ENCODE measurements around the gene SH3BP4. TPM values are rescaled to one million over a fixed set of nuclear protein-coding genes. Genes with fewer than 3 reads are reported as not detected.

SH3BP4 gene, protein sequence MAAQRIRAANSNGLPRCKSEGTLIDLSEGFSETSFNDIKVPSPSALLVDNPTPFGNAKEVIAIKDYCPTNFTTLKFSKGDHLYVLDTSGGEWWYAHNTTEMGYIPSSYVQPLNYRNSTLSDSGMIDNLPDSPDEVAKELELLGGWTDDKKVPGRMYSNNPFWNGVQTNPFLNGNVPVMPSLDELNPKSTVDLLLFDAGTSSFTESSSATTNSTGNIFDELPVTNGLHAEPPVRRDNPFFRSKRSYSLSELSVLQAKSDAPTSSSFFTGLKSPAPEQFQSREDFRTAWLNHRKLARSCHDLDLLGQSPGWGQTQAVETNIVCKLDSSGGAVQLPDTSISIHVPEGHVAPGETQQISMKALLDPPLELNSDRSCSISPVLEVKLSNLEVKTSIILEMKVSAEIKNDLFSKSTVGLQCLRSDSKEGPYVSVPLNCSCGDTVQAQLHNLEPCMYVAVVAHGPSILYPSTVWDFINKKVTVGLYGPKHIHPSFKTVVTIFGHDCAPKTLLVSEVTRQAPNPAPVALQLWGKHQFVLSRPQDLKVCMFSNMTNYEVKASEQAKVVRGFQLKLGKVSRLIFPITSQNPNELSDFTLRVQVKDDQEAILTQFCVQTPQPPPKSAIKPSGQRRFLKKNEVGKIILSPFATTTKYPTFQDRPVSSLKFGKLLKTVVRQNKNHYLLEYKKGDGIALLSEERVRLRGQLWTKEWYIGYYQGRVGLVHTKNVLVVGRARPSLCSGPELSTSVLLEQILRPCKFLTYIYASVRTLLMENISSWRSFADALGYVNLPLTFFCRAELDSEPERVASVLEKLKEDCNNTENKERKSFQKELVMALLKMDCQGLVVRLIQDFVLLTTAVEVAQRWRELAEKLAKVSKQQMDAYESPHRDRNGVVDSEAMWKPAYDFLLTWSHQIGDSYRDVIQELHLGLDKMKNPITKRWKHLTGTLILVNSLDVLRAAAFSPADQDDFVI
- polyA plus RNA-seq (ENCODE audit: insufficient read length in 4 of 4), result 10 to 100 TPM; 27.7 to 43.6 (median 39.7) TPM

DNA sequence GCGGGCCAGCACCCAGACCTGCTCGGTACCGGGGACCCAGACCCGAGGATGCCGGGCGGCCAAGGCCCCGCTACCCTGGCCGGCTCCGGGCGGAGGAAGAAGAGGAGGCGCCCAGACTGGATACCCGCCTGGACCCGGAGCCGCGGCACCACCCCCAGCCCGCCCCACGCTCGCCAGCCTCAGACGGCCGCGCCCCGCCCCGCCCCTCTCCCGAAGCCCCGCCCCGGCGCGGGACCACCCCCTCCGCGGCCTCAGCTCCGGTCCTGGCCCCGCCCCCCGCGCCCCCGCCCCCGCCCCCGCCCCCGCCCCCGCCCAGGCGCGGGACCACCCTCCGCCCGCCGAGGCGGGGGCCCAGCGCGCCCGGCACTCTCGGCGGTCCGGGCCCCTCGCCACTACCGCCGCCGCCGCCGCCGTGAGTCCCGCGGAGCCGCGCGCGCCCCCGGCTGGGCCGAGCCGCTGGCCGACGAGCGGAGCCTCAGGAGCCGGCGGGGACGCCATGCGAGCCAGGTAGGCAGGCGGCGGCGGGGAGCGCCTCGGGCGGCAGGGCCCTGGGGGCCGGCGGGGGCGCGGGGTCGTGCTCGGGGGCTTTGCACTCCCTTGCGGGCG lies at the start of gene SH3BP4:
TSS of gene SH3BP4 (plus strand) at position 354 of the 606 bp plus-strand sequence. CDS start 82,986 bp downstream, outside the sequence.
- DNase-seq (ENCODE audit: low read depth in 4 of 4, low spot score in 3 of 4), result peak in 1 of 4 donors; percentile 64

DNA sequence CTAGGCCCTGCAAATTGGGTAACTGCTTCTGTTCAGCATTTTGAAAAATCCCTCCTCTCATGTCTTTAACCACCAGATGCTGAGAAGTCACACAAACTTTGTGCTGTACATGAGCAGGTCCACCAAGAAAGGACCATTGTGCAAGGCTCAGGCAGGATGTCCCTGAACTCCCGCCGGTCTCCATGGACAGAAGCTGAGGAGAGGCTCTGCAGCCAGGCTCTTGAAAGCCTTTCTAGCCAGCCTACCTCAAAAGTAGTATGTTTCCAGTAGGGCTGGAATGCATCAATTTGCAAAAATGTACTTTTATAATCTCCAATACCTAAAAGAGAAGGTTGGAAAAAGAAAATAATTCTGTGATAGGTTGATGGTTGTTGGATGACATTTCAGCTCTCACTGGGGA lies 47.0 kb upstream of the SH3BP4 start:
- no peak for DNase-seq (ENCODE audit: low read depth in 4 of 4, low spot score in 3 of 4)

DNA sequence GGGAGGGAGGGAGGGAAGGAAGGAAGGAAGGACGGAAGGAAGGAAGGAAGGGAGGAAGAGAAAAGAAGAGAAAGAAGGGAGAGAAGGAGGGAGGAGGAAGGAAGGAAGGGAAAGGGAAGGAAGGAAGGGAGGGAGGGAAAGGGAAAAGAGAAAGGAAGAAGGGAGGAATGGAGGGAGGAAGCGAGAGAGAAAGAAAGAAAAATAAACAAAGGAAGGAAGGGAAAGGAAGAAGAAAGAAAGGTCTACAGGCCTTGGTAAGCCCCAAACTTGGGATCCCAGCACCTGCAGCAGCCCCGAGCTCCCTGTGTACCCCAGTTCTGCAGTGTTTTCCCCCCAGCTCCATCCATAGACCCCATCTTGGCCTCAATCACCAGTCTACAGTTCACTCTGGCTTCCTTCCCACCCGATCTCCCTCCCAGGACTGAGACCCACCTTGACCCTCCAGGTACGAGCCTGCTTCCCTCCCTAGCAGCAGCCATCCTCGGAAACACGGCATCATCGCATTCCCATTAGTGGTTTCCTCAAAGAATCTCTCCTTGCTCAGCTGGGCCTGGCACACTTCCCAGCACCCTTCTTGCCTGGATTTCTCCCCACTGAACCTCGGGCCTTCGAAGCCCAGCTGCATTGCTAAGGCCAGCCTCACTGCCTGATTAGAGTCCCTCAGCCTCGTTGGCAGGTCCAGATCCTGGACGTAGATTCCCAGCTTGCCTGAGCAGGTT lies 46.1 kb upstream of the SH3BP4 start:
- DNase-seq (ENCODE audit: low read depth in 4 of 4, low spot score in 3 of 4), result no peak

DNA sequence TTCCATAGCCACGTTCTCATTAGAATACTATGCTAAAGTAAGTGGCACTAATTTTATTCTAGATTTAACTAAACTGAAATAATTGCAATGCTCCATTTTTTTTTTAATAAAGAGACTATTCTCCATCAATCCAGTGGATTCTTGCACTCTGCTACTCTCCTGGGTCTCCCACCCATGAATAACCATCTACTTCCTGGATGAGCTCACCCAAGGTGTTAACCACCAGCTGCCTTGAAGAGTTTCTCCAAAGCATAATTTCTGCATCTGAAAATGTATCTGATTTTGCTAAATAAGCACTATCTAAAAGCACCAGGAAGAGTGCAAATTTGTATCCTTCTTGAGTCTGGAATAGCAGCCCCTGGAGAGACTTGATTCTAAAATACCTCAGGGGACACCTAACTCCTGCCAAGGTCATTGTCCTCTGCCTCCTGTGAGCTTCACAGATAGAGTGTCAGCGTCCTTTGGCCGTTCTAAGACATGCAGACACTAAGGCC lies 41.6 kb upstream of the SH3BP4 start:
- DNase-seq (ENCODE audit: low read depth in 4 of 4, low spot score in 3 of 4), result no peak

DNA sequence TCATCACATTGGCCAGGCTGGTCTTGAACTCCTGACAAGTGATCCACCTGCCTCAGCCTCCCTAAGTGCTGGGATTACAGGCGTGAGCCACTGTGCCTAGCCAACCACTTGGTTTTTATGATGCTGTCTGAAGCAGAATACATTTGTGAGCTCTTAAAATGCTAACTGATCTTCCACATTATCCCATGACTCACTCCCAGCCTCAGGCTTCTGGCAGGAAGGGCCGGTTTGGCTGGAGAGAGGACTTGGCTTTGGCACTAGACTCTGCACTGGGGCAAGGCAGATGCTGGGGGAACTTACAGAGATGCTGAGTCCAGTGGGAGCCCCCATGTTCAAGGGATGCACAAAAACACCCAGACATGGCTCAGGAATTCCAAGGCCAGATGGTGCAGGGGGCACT lies 40.5 kb upstream of the SH3BP4 start:
- DNase-seq (ENCODE audit: low read depth in 4 of 4, low spot score in 3 of 4), result no peak

DNA sequence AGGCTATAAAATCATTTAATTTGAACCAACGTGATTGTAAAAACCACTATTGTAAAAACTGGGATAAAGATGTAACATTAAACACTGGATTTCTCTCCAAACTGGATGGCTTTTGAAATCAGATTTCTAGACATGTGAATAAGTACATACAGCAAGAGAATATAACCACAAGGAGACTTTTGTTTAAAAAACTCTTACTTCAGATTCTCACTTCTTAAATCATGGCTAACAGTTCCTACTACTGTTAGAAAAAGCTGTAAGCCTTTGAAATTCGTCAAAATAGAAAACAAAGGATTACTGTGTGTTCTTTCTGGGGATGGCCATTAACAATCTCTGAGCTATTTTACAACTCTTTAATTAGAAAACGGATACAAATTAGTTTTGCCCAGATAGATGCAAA lies 39.4 kb upstream of the SH3BP4 start:
- DNase-seq (ENCODE audit: low read depth in 4 of 4, low spot score in 3 of 4), result no peak

DNA sequence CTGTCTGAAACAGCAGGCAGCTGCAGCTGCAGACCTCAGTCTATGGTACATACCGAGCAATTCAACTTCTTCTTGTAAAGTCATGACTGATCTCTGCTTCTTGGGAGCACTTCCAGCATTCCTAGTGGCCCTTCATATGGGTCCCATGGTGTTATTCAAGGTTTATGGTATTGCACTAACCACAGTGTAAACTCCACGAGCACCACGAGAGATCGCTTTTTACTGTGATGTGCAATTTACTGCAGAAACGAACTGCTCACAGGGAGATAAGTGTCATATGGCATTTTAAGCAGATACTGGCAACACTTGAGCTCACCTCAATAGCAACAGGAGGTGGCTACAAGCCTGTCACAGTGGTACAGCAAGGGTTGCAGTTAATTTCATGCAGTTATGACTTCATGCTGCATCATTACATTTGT lies 38.6 kb upstream of the SH3BP4 start:
- DNase-seq (ENCODE audit: low read depth in 4 of 4, low spot score in 3 of 4), result no peak

DNA sequence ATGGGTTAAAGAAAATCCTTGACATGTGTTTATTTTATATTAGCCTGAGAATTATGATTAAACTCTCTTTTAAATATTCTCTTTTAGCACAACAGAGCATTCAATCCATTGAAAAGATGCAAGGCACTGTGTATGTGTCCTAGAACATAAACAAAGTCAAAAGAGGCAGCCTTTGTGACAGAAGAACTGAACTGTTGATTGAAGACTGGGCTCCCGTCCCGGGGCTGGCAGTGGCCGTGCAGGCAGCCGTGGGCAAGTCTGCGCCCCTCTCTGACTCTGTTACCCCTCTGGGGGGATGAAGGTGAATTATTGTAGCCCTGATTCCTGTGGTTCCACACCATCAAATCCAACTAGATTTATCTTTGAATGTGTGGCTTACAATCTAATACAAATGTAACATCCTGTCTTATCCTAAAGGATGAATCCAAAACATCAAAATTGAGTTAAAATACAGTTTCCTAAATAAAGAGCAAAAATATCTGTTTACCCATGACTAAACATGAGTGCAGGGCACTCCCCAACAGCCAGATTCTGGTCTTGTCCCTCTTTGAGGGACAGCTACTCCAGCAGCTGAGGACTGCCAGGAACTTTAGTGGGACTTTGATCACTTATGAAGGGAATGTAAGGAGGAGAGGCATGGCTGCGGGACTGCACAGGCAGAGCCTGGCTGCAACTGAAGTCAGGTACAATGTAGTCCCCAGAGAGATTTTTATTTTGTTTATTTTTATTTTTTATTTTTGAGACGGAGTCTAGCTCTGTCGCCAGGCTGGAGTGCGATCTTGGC lies 37.3 kb upstream of the SH3BP4 start:
- DNase-seq (ENCODE audit: low read depth in 4 of 4, low spot score in 3 of 4), result no peak

DNA sequence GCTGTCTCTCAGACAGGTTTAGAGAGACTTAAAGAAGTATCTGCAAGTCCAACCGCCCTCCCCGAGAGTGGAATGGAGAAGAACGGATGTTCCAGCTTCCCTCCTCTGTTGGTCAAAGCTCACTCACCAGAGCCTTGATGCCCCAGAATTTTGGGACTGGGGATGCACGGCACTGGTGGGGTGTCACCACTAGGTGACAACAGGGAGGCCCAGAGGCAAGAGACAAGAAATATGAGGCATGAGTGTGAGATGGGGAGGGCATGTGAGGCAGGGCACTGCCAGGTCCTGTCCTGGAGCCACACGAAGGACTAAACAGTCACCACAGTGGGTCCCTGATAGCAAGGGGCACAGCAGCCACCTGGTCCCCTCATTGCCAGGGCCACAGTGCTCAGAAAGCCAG lies 35.1 kb upstream of the SH3BP4 start:
- DNase-seq (ENCODE audit: low read depth in 4 of 4, low spot score in 3 of 4), result no peak

DNA sequence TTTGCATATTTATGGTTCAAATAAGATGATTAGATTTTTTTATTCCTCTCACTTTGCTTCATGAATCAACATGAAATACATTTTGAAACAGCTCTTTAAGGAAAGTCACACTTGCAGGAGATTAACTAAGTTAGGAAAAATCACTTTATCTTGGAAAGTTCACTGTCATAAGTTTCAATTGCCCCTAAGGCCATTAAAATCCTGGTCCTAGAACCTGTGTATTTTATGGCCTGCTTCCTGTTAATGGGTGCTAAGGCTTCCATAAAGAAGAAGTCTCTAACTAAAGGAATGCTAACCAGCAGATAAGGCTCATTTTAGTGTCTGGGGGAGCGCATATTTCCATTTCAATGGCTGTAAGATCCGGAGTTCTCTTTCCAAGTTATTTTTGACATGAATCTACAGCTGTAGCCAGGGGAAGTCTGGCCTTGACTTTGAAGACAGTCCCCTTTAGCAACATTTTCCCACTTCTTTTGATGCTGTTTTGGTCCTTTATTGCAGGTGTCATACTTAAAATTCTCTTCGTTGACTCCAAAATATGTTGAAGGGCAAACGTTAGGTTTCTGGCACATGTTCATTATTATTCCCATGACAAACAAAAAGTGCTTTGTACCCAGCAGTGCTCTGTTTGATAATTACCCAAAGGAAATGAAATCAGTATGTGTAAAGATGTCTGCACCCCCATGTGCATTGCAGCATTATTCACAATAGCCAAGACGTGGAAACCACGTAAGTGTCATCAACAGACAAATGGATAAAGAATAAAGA lies 34.4 kb upstream of the SH3BP4 start:
- no peak for DNase-seq (ENCODE audit: low read depth in 4 of 4, low spot score in 3 of 4)

DNA sequence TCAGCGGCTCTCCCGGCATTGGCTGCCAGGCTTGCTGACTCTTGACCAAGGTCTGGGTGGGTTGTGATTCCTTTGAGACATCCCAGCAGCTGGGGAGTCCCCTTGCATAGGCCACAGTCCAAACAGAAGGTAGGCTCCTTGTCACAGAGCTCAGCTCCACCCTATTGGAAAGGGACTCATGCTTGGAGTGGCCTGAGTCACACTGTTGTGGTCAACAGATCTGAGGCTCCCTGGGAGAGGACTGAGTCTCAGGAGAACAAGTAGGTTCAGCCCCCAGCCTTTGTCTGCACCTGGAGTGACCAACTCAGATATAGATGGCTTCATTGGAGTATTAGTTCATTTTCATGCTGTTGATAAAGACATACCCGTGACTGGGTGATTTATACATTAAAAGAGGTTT lies 32.1 kb upstream of the SH3BP4 start:
- DNase-seq (ENCODE audit: low read depth in 4 of 4, low spot score in 3 of 4), result no peak

DNA sequence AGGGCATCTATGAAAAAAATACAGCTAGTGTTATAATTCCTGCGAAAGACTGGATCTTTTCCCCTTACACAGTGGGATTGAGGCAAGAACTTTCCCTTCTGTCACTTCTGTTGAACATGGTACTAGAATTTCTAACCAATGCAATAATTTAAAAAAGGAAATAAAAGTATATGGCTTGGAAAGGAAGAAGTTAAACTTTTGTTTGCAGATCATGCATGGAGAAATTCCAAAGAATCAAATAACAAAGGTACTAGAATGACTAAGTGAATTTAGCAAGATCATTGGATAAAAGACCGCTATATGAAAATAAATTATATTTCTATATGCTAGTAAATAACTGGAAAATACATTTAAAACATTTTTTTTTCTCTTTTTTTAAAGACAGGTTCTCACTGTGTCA lies 31.0 kb upstream of the SH3BP4 start:
- no peak for DNase-seq (ENCODE audit: low read depth in 4 of 4, low spot score in 3 of 4)

DNA sequence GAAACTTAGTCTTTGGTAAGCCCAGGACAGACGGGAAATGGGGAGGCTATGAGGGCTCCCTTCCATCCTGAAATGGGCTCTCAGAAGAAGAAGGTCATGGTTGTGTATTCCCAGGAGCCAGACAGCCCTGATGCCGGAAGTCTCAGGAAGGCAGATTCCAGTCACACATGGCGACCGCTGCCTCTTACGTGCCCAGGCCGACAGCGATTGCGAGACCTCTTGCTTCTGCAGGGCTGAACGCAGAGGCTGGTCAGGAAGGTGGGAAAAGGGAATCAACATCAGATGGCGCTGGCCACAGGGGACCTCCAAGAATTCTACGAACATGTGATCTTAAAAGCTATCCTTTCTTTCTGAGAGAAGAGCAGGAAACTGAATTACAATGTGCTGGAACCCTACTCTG lies 22.8 kb upstream of the SH3BP4 start:
- DNase-seq (ENCODE audit: low read depth in 4 of 4, low spot score in 3 of 4), result no peak

DNA sequence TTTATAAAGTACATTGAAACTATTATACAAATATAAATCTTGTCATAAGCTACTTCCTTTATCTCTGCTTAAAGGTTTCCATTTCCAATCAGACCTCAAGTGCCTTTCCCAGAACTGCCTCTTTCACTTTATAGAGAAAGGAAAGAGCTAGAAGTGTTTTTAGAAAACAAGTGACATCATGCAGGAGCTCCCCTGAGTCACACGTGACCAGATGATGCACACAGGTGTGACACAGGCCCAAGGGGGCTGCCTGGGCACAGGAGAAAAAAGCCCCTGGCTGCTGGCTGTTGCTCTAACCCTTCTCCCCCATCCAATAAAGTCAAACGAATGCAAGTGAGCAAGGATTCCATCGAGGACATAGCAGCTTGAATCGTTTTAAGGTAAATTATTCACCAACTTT lies 21.4 kb upstream of the SH3BP4 start:
- DNase-seq (ENCODE audit: low read depth in 4 of 4, low spot score in 3 of 4), result no peak

DNA sequence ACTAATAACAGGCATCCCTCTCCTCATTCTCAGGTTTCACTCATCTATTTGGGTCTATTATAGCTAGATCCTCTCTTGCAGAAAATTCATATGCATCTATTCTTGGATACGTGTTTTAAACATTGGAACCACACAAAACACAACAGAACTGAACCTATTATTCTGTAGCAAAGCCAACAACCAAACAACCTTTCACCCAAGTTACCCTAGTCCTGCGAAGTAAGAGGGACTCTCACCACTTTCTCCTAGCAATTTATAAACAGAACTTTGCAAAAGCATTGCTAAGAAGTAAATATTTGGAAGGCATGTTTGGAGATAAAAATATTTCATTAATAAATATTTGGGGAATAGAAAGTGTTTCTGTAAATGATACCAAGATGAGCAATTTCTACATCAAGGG lies 20.4 kb upstream of the SH3BP4 start:
- DNase-seq (ENCODE audit: low read depth in 4 of 4, low spot score in 3 of 4), result no peak

DNA sequence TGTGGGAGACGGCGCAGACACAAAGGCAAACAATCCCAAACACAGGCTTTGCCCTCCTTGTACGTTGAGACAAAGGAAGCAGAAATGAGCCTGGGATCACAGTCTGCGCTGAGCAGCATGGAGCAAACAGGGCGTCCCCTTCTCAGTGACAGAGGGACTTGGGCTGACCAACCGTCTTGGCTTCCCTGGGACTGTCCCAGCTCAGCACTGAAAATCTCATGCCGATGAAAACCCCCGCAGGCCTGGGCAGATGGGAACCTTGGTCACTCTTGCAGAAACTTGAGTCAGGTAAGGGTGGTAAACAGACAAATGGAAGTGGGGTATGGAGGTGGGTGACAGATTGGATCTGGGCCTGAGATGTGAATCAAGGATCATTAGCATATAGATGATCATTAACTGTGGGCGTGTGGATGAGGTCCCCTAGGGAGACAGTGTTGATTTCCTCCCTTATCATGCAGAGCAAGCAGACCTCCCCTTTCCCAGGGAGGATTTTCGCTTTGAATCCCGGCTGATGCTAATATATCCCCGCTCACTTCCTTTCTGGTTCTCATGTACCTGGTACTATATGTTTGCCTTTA lies 19.1 kb upstream of the SH3BP4 start:
- DNase-seq (ENCODE audit: low read depth in 4 of 4, low spot score in 3 of 4), result no peak

DNA sequence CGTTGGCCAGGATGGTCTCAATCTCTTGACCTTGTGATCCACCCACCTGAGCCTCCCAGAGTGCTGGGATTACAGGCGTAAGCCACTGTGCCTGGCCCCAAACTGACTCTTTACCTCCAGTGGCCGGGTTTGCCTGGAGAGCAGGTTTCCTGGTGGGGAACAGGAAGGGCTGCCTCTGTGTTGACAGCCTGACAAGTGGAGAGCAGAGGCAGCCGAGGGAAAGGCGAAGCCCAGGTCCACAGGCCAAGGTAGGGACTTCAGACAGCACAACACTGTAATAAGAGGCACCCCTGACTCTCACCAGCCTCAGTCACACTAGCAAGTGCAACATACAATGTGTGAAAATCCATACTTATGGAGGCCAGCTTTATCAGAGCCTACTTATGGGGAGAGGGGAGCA lies 16.5 kb upstream of the SH3BP4 start:
- no peak for DNase-seq (ENCODE audit: low read depth in 4 of 4, low spot score in 3 of 4)

DNA sequence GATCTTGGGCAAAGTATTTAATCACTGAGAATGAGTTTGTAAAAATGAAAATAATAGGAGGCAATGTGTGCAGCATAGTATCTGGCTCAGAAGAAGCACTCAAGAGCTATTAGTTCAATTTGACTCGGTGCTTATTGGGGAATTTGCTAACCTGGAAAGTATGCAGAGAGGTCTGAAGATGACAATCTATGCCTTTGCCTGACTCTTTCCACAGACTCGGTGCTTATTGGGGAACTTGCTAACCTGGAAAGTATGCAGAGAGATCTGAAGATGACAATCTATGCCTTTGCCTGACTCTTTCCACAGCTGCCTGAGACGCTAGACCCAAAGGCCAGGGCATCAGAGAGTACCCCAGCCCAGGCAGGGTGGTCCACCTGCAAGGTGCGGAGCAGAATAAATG lies 12.2 kb upstream of the SH3BP4 start:
- DNase-seq (ENCODE audit: low read depth in 4 of 4, low spot score in 3 of 4), result no peak
